Gastrocnemius medialis (tissue), 4 donors: ENCODE data around the gene ARFGAP1.

ENCODE experiments used
- CTCF ChIP-seq, 5 experiments: fragments of 450-650 bp in 3 of 5; fragments of 200-600 bp in 2 of 5; sonication (generic) in 2 of 5; IDR thresholded peaks in 4 of 5; conservative IDR thresholded peaks in 1 of 5; 1 replicate in 4 of 5; 2 replicates in 1 of 5; pipeline ENCODE4 v1.5.1; 2016 to 2019; ENCODE audit warnings: antibody characterized with exemption in 5 of 5, mild to moderate bottlenecking in 3 of 5, moderate library complexity in 3 of 5
- POLR2A ChIP-seq, 2 donors: fragments of 450-650 bp; IDR thresholded peaks; one replicate each; pipeline ENCODE4 v1.6.1; 2017; ENCODE audit warnings: antibody characterized with exemption in 2 of 2, mild to moderate bottlenecking in 2 of 2, moderate library complexity in 2 of 2

- TF ChIP-seq CTCF (IDR thresholded peaks at IDR 0.05 in 4 of 5, conservative IDR thresholded peaks at IDR 0.05 in 1 of 5) (no peak), POLR2A (IDR thresholded peaks at IDR 0.05) (no peak)
Observed at GRCh38 chr20:63269724-63270123, 2.9 kb upstream of the ARFGAP1 start.
